Measurements from ENCODE around the gene BICC1.

DNA sequence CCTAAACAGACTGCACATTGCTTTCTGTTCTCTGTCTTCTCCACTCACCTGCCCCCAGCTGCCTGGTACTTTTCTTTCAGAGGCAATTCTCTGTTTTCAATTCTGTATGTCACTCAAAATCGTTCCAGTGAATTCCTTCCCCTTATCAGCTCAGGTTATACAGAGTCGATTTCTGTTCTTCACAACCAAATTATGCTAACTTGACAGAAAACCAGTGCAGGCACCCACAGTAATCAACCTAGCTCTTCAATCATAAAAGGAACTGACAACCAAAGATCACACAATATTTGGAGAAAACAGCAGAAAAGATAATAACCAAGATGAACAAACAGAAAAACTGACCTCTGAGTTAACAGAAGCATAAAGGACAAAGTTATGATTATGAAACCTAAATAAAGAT, 360.5 kb downstream of the BICC1 start:
- TF ChIP-seq, protein P1, sequence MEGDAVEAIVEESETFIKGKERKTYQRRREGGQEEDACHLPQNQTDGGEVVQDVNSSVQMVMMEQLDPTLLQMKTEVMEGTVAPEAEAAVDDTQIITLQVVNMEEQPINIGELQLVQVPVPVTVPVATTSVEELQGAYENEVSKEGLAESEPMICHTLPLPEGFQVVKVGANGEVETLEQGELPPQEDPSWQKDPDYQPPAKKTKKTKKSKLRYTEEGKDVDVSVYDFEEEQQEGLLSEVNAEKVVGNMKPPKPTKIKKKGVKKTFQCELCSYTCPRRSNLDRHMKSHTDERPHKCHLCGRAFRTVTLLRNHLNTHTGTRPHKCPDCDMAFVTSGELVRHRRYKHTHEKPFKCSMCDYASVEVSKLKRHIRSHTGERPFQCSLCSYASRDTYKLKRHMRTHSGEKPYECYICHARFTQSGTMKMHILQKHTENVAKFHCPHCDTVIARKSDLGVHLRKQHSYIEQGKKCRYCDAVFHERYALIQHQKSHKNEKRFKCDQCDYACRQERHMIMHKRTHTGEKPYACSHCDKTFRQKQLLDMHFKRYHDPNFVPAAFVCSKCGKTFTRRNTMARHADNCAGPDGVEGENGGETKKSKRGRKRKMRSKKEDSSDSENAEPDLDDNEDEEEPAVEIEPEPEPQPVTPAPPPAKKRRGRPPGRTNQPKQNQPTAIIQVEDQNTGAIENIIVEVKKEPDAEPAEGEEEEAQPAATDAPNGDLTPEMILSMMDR (IDR thresholded peaks at IDR 0.05): no peak
- TF ChIP-seq, protein P2, sequence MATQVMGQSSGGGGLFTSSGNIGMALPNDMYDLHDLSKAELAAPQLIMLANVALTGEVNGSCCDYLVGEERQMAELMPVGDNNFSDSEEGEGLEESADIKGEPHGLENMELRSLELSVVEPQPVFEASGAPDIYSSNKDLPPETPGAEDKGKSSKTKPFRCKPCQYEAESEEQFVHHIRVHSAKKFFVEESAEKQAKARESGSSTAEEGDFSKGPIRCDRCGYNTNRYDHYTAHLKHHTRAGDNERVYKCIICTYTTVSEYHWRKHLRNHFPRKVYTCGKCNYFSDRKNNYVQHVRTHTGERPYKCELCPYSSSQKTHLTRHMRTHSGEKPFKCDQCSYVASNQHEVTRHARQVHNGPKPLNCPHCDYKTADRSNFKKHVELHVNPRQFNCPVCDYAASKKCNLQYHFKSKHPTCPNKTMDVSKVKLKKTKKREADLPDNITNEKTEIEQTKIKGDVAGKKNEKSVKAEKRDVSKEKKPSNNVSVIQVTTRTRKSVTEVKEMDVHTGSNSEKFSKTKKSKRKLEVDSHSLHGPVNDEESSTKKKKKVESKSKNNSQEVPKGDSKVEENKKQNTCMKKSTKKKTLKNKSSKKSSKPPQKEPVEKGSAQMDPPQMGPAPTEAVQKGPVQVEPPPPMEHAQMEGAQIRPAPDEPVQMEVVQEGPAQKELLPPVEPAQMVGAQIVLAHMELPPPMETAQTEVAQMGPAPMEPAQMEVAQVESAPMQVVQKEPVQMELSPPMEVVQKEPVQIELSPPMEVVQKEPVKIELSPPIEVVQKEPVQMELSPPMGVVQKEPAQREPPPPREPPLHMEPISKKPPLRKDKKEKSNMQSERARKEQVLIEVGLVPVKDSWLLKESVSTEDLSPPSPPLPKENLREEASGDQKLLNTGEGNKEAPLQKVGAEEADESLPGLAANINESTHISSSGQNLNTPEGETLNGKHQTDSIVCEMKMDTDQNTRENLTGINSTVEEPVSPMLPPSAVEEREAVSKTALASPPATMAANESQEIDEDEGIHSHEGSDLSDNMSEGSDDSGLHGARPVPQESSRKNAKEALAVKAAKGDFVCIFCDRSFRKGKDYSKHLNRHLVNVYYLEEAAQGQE (IDR thresholded peaks at IDR 0.05; ENCODE audit: insufficient read depth in 1 of 2, low read depth in 2 of 2, low read length in 1 of 2): no peak
- no peak for TF ChIP-seq POLR2AphosphoS5 (IDR thresholded peaks at IDR 0.05; ENCODE audit: low read depth, low read length)
